ENCODE data around the gene NFKB2. TPM values are rescaled to one million over a fixed set of nuclear protein-coding genes. Genes with fewer than 3 reads are reported as not detected.

NFKB2 gene
- total RNA-seq, 4 donors from 2014 or later: 10.7 to 20.2 (median 15.6) TPM

DNA sequence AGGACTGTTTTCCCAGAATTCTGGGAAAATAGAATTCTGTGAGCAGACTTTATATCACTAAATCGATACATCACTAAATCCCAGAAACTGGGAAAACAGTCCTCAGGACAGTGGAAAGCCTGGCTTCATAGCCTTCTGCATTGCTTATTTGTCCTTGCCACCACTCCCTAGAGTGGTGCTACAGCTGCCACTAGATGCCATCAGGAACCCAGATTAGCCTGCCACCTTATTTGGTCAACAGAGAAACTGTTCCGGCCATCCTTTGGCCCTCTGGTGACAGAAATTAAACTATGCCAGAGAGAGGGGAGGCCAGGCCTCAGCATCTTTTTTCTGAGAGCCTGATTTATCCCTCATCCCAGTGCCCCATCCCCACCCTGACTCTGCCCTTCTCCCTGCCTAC is 19.6 kb upstream of the NFKB2 start:
- Histone ChIP-seq H3K4me3 (no peak overlapping the region), H3K4me1 (peaks cover 0 to 4% (median 0%) of the 10 kb centered on the region in 3 donors), H3K9me3 (peaks cover 0 to 2% (median 0%) of the 10 kb centered on the region in 3 donors), H3K36me3 (peaks cover 35 to 100% (median 52%) of the 10 kb centered on the region in 3 donors), H3K27ac (no peak overlapping the region), H3K27me3 (no peaks in the 10 kb centered on the region)
- TF ChIP-seq, protein P1, sequence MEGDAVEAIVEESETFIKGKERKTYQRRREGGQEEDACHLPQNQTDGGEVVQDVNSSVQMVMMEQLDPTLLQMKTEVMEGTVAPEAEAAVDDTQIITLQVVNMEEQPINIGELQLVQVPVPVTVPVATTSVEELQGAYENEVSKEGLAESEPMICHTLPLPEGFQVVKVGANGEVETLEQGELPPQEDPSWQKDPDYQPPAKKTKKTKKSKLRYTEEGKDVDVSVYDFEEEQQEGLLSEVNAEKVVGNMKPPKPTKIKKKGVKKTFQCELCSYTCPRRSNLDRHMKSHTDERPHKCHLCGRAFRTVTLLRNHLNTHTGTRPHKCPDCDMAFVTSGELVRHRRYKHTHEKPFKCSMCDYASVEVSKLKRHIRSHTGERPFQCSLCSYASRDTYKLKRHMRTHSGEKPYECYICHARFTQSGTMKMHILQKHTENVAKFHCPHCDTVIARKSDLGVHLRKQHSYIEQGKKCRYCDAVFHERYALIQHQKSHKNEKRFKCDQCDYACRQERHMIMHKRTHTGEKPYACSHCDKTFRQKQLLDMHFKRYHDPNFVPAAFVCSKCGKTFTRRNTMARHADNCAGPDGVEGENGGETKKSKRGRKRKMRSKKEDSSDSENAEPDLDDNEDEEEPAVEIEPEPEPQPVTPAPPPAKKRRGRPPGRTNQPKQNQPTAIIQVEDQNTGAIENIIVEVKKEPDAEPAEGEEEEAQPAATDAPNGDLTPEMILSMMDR (IDR thresholded peaks at IDR 0.05): no peak
- intact Hi-C loops (cut with DNase I): no loop called here
- no peak for DNase-seq
- WGBS, 2 donors: 75 to 84% methylated on average over 2 of the region's 2 CpGs

DNA sequence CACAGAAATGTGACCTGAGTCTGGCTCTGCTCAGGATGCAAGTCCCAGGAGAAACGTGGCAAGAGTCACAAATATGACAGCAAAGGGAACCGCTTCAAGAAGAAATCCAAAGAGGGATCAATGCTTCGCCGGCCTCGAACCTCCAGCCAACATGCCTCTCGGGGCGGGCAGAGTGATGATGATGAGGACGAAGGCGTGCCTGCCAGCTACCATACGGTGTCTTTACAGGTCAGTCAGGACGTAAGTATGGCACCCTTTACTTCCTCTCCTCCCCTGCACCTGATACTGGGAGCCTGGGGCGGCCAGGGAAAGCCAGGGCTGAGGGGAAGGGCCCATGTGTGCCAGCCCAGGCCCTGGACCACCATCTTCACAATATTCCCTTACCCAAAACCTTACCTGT is 18.6 kb upstream of the NFKB2 start:
- no peak for DNase-seq
- H3K27me3 ChIP-seq: no peaks in the 10 kb centered on the region
- H3K9me3 ChIP-seq: no peaks in the 10 kb centered on the region
- H3K4me1 ChIP-seq: peaks cover 0 to 4% (median 0%) of the 10 kb centered on the region in 3 donors
- 92 to 93% methylated on average over 9 to 12 of the region's 12 CpGs for WGBS, 2 donors
- intact Hi-C loops (cut with DNase I): no loop called here
- TF ChIP-seq POLR2A (IDR thresholded peaks at IDR 0.05): no peak
- TF ChIP-seq, protein P1 (IDR thresholded peaks at IDR 0.05): no peak
- peaks cover 33 to 100% (median 52%) of the 10 kb centered on the region in 3 donors for H3K36me3 ChIP-seq
- H3K4me3 ChIP-seq: no peak overlapping the region
- H3K27ac ChIP-seq: no peak overlapping the region

DNA sequence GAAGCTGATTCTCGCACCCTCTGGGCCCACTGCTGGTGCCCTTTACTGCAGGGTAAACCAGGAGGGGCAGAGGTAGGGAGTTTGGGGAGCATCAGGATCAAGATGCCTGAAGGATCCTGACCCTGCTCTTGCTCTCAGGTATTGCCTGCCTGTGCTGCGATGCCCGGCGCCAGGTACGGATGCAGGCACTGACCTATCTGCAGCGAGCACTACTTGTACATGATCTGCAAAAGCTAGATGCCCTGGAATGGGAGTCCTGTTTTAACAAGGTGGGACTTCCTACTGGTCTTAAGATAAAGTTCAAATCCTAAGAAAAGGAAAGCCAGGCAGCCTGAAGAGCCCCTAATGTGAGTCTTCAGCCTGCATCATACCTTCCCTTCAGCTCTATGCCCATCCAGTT is 16.1 kb upstream of the NFKB2 start:
- no peak for DNase-seq
- H3K27ac ChIP-seq: peak overlapping the region in 1 of 4 donors; percentile 9
- no peaks in the 10 kb centered on the region for H3K27me3 ChIP-seq
- H3K4me3 ChIP-seq: no peak overlapping the region
- TF ChIP-seq POLR2A (IDR thresholded peaks at IDR 0.05): no peak
- TF ChIP-seq, protein P1 (IDR thresholded peaks at IDR 0.05): no peak
- WGBS, 2 donors: 97% methylated on average over 6 of the region's 6 CpGs; no CpG with 5 or more reads in 1 of the 2 donors
- H3K4me1 ChIP-seq: peaks cover 0 to 4% (median 0%) of the 10 kb centered on the region in 3 donors
- intact Hi-C loops (cut with DNase I): no loop called here
- no peaks in the 10 kb centered on the region for H3K9me3 ChIP-seq
- H3K36me3 ChIP-seq: peaks cover 32 to 89% (median 46%) of the 10 kb centered on the region in 3 donors

DNA sequence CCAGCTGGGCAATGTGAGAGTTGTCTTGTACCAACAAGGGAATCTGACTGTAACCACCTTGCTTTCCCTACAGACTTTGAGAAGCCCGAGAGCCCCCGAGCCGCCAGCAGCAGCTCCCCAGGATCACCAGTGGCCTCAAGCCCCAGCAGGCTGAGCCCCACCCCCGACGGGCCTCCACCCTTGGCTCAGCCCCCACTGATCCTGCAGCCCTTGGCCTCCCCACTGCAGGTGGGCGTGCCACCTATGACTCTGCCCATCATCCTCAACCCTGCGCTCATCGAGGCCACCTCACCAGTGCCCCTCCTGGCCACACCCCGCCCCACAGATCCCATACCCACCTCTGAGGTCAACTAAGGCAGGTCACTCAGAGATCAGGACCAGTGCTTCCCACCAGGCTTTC is 13.5 kb upstream of the NFKB2 start:
- intact Hi-C loops (cut with DNase I): no loop called here
- H3K27me3 ChIP-seq: no peaks in the 10 kb centered on the region
- TF ChIP-seq, protein P1 (IDR thresholded peaks at IDR 0.05): no peak
- TF ChIP-seq POLR2A (IDR thresholded peaks at IDR 0.05): no peak
- no peak overlapping the region for H3K4me3 ChIP-seq
- no peak overlapping the region for H3K27ac ChIP-seq
- H3K9me3 ChIP-seq: no peaks in the 10 kb centered on the region
- H3K4me1 ChIP-seq: peaks cover 6 to 18% (median 11%) of the 10 kb centered on the region in 3 donors
- peaks cover 19 to 63% (median 29%) of the 10 kb centered on the region in 3 donors for H3K36me3 ChIP-seq
- 83 to 89% methylated on average over 3 to 4 of the region's 9 CpGs for WGBS, 2 donors
- DNase-seq: no peak

DNA sequence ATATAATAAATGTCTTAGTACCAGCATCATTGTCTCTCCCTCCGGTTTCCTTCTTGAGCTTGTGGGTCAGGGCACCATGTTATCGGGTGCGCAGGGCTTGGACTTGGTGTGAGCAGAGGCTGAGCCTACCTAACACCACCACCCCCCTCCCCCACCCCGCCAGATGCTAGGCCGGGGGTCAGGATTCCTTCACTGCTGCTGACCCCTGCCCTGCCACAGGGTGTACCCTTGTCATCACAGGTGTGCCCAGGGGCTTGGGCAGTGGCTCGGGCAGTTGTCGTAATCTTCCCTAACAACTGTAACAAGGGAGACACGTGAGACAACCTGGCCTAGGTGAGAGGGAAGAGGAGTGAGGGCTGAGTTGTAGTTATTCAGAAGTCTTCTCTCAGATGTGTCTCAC is 12.6 kb upstream of the NFKB2 start:
- TF ChIP-seq POLR2A (IDR thresholded peaks at IDR 0.05): no peak
- TF ChIP-seq, protein P1 (IDR thresholded peaks at IDR 0.05): no peak
- peaks cover 6 to 18% (median 11%) of the 10 kb centered on the region in 3 donors for H3K4me1 ChIP-seq
- no peak overlapping the region for H3K4me3 ChIP-seq
- H3K27me3 ChIP-seq: no peaks in the 10 kb centered on the region
- H3K36me3 ChIP-seq: peaks cover 19 to 54% (median 27%) of the 10 kb centered on the region in 3 donors
- no peak for DNase-seq
- WGBS, 2 donors: 80 to 84% methylated on average over 2 to 5 of the region's 8 CpGs
- no peak overlapping the region for H3K27ac ChIP-seq
- intact Hi-C loops (cut with DNase I): no loop called here
- no peaks in the 10 kb centered on the region for H3K9me3 ChIP-seq
